Spleen (tissue), 11 donors: ENCODE measurements around the gene WDR55. TPM values are rescaled to one million over a fixed set of nuclear protein-coding genes. Genes with fewer than 3 reads are reported as not detected.

ENCODE experiments used
- DNase-seq: peaks from one replicate; pipeline ENCODE4 v3.0.0-alpha.2; 2020
- H3K27ac ChIP-seq, 8 donors: fragments of 200-600 bp; sonication (generic) in 7 of 8; 1 replicate in 4 of 8; 2 replicates in 4 of 8; pipeline versions ENCODE4 v1.5.0 to v1.8.0; 2016 to 2021; ENCODE audit warnings: inconsistent platforms in 4 of 8, mild to moderate bottlenecking in 4 of 8, moderate library complexity in 1 of 8
- H3K27me3 ChIP-seq, 7 donors: fragments of 200-600 bp; sonication (generic) in 6 of 7; replicated peaks in 1 of 7; 1 replicate in 4 of 7; 2 replicates in 3 of 7; pipeline versions ENCODE4 v1.5.0 to v1.8.0; 2016 to 2021; ENCODE audit warnings: inconsistent platforms in 3 of 7, mild to moderate bottlenecking in 1 of 7
- H3K36me3 ChIP-seq, 6 donors: fragments of 200-600 bp; sonication (generic) in 5 of 6; 1 replicate in 4 of 6; 2 replicates in 2 of 6; pipeline versions ENCODE4 v1.5.0 to v1.8.0; 2016 to 2021; ENCODE audit warnings: inconsistent platforms in 2 of 6
- H3K4me1 ChIP-seq, 6 donors: fragments of 200-600 bp; sonication (generic) in 5 of 6; 1 replicate in 3 of 6; 2 replicates in 3 of 6; pipeline versions ENCODE4 v1.5.0 to v1.8.0; 2016 to 2021; ENCODE audit warnings: inconsistent platforms in 3 of 6
- H3K4me3 ChIP-seq, 8 donors: fragments of 200-600 bp; sonication (generic) in 7 of 8; 1 replicate in 4 of 8; 2 replicates in 4 of 8; pipeline versions ENCODE4 v1.5.0 to v1.8.0; 2016 to 2021; ENCODE audit warnings: inconsistent platforms in 4 of 8, mild to moderate bottlenecking in 4 of 8, moderate library complexity in 2 of 8
- H3K9me3 ChIP-seq, 8 donors: fragments of 200-600 bp; sonication (generic) in 7 of 8; 1 replicate in 4 of 8; 2 replicates in 4 of 8; pipeline versions ENCODE4 v1.5.0 to v1.8.0; 2016 to 2021; ENCODE audit warnings: inconsistent platforms in 4 of 8
- POLR2A ChIP-seq, 3 donors: fragments of 450-650 bp; IDR thresholded peaks; one replicate each; pipeline ENCODE4 v1.5.1; 2017; ENCODE audit warnings: antibody characterized with exemption in 3 of 3, mild to moderate bottlenecking in 1 of 3
- POLR2AphosphoS5 ChIP-seq, 3 donors: sonication (generic); formaldehyde crosslinking; IDR thresholded peaks; one replicate each; pipeline ENCODE4 v1.5.1; 2017; ENCODE audit warnings: antibody characterized with exemption in 3 of 3
- whole genome bisulfite sequencing, 5 donors: extraction: QIAGEN DNeasy Blood & Tissue Kit in 3 of 5; methylation state at CpG; one replicate each; pipeline versions ENCODE4 v1.1.5 to v1.1.7; 2013 to 2018; 5-methylcytosine and 5-hydroxymethylcytosine counted together
- intact Hi-C: fragments of 100-400 bp; cut with DNase I; formaldehyde crosslinking; loops from one replicate; pipeline ENCODE4 v1.15.0; 2023; ENCODE audit warnings: low total_unique reads
- polyA plus RNA-seq, 3 donors: library from polyadenylated mRNA; stranded (reverse); fragments of 200-250 nt; gene quantifications; one replicate each; pipeline ENCODE4 v1.2.1, GENCODE V29; 2013
- total RNA-seq, 7 donors: library from RNA; depleted of rRNA in 3 of 7; stranded (reverse); fragments of >200 nt in 3 of 7; fragmentation: NEBNext Ultra II Directional in 4 of 7; extraction: Animal tissue kit (Norgen Biotek cat#: 25700) in 4 of 7; gene quantifications; one replicate each; pipeline versions ENCODE4 v1.1.0 to v1.2.1, GENCODE V29; 2016 to 2021
- TF ChIP-seq, protein P1 (sequence below), 11 experiments: fragments of 200-600 bp in 7 of 11; fragments of 450-650 bp in 4 of 11; sonication (generic) in 4 of 11; IDR thresholded peaks in 8 of 11; conservative IDR thresholded peaks in 3 of 11; 1 replicate in 7 of 11; 2 replicates in 4 of 11; pipeline versions ENCODE4 v1.4.0 to v1.8.0; 2016 to 2021; ENCODE audit warnings: antibody characterized with exemption in 11 of 11, inconsistent platforms in 4 of 11, mild to moderate bottlenecking in 1 of 11
- donor health status: healthy with polysubstance abuse.
- donor health status: DM: no; HTN: no; CAD: no; lungs with moderate emphysema.
- donor health status: DM: no; HTN: no; CAD: no.
- donor health status: Bipolar disorder and iron deficiency.
- donor health status: healthy.
- donor health status: DM: no; HTN: no; CAD: no.
- donor health status: DM: yes; HTN: yes; CAD: no.

The WDR55 gene
- total and polyA plus RNA-seq, 10 donors: 14.2 to 30.8 (median 24.8) TPM

GRCh38 chr5:140678993-140679392 lies 14.3 kb downstream of the WDR55 start:
- H3K36me3 ChIP-seq: peaks cover 4 to 100% (median 77%) of the 10 kb centered on the region in 6 donors
- H3K27ac ChIP-seq: no peak overlapping the region
- intact Hi-C loops: no loop called here
- H3K4me3 ChIP-seq: no peak overlapping the region
- no peaks in the 10 kb centered on the region for H3K9me3 ChIP-seq
- 94 to 98% (median 96%) methylated on average over 7 of the region's 7 CpGs for WGBS, 5 donors
- H3K4me1 ChIP-seq: no peaks in the 10 kb centered on the region
- DNase-seq: no peak
- TF ChIP-seq, protein P1, sequence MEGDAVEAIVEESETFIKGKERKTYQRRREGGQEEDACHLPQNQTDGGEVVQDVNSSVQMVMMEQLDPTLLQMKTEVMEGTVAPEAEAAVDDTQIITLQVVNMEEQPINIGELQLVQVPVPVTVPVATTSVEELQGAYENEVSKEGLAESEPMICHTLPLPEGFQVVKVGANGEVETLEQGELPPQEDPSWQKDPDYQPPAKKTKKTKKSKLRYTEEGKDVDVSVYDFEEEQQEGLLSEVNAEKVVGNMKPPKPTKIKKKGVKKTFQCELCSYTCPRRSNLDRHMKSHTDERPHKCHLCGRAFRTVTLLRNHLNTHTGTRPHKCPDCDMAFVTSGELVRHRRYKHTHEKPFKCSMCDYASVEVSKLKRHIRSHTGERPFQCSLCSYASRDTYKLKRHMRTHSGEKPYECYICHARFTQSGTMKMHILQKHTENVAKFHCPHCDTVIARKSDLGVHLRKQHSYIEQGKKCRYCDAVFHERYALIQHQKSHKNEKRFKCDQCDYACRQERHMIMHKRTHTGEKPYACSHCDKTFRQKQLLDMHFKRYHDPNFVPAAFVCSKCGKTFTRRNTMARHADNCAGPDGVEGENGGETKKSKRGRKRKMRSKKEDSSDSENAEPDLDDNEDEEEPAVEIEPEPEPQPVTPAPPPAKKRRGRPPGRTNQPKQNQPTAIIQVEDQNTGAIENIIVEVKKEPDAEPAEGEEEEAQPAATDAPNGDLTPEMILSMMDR (IDR thresholded peaks at IDR 0.05 in 8 of 11, conservative IDR thresholded peaks at IDR 0.05 in 3 of 11): no peak
- TF ChIP-seq POLR2A (IDR thresholded peaks at IDR 0.05) (no peak), POLR2AphosphoS5 (IDR thresholded peaks at IDR 0.05) (no peak)
- H3K27me3 ChIP-seq: no peaks in the 10 kb centered on the region

GRCh38 chr5:140690376-140690932 lies 25.8 kb downstream of the WDR55 start:
- Histone ChIP-seq H3K36me3 (peaks cover 0 to 67% (median 41%) of the 10 kb centered on the region in 6 donors), H3K4me1 (peaks cover 17 to 66% (median 39%) of the 10 kb centered on the region in 6 donors), H3K4me3 (peak overlapping the region; percentile 82 to 95 (median 92)), H3K27me3 (no peaks in the 10 kb centered on the region), H3K9me3 (no peaks in the 10 kb centered on the region), H3K27ac (peak overlapping the region; percentile 83 to 95 (median 90))
- intact Hi-C loops: no loop called here
- no peak for DNase-seq
- TF ChIP-seq POLR2A (IDR thresholded peaks at IDR 0.05) (no peak), POLR2AphosphoS5 (IDR thresholded peaks at IDR 0.05) (no peak)
- TF ChIP-seq, protein P1 (IDR thresholded peaks at IDR 0.05 in 8 of 11, conservative IDR thresholded peaks at IDR 0.05 in 3 of 11): no peak
- 52 to 64% (median 54%) methylated on average over 8 of the region's 8 CpGs for WGBS, 5 donors

DNA sequence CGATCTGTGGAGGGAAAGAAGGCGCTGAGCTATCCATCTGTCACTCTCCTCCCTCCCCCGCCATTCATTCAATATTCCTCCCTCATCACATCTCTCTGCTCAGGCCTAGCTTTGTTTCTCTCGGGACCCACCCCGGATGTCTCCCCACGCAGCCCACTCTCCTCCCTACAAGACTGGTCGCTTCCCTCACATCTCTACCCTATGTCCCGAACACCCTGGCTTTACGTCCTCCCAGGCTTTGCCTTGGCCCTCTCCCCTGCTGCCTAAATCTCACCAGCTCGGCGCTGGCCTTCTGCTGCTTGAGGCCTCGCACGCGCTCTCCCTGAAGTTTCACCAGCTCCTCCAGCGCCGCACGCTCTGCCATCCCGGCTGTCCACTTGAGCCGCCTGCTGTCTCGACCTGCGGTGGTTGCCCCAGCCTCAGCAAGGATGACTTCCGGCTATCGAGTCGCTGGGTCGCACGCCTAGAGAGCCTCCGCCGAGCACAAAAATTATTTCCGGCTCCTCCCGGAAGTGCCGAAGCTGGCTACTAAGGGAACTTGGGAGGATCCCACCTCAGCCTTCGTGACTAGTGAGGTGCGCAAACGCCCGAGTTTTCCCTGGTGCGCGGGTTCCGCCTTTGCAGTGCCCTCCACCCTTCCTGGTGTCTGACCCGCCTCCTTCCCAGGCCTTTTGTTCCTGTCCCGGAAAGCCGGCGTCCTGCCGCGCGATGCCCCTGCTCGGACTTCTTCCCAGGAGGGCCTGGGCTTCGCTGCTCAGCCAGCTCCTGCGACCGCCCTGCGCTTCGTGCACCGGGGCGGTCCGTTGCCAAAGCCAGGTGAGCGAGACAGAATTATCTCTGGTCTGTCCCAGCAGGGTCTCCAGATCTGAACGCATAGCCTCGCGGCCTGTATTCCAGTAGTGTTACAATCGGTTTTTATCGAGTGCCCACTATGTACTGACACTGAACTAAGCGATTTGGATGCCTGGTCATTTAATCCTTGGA lies 26.5 kb downstream of the WDR55 start, which contains the start of the genes HARS1 and HARS2:
Gene HARS1, minus strand, starts transcription at position 430 of the 984 bp plus-strand sequence. Its CDS starts 66 bp downstream, at position 364.
Gene HARS2, plus strand, starts transcription at position 515 of the 984 bp plus-strand sequence. Its CDS starts 194 bp downstream, at position 709.
- Histone ChIP-seq H3K9me3 (no peaks in the 10 kb centered on the region), H3K36me3 (peaks cover 2 to 68% (median 47%) of the 10 kb centered on the region in 6 donors), H3K4me1 (peaks cover 17 to 66% (median 39%) of the 10 kb centered on the region in 6 donors), H3K27ac (peak within 1 kb of the TSS; percentile 83 to 95 (median 90)), H3K4me3 (peak within 1 kb of the TSS; percentile 82 to 95 (median 92)), H3K27me3 (no peaks in the 10 kb centered on the region)
- intact Hi-C loops: no loop called here
- 0 to 1% (median 1%) methylated on average over 49 to 61 of the region's 61 CpGs for WGBS, 5 donors
- peak; percentile 91 to 93 (median 92) for TF ChIP-seq POLR2AphosphoS5 (IDR thresholded peaks at IDR 0.05)
- TF ChIP-seq, protein P1 (IDR thresholded peaks at IDR 0.05 in 8 of 11, conservative IDR thresholded peaks at IDR 0.05 in 3 of 11): peak in 3 of 11 experiments; percentile 10 to 39 (median 21)
- TF ChIP-seq POLR2A (IDR thresholded peaks at IDR 0.05): no peak
- DNase-seq: peak; percentile 96
